OCI-LY1 (cell line): ENCODE results near the gene TUFT1.

Source experiments
- EZH2 ChIP-seq: fragments of 200-600 bp; sonication (generic), shearing (Covaris generic); IDR thresholded peaks from 2 replicates; pipeline ENCODE4 v1.8.0; 2017; ENCODE audit warnings: borderline replicate concordance, mixed run types, mild to moderate bottlenecking, antibody characterized with exemption, low read length, moderate library complexity, mixed read lengths
- TF ChIP-seq, protein P1 (sequence below): fragments of 200-600 bp; sonication (generic), shearing (Covaris generic); IDR thresholded peaks from 2 replicates; pipeline ENCODE4 v1.5.1; 2017; ENCODE audit warnings: mild to moderate bottlenecking, antibody characterized with exemption, low read length, moderate library complexity, mixed read lengths

GRCh38 chr1:151499365-151499764, 40.7 kb upstream of the TUFT1 start:
- TF ChIP-seq, protein P1, sequence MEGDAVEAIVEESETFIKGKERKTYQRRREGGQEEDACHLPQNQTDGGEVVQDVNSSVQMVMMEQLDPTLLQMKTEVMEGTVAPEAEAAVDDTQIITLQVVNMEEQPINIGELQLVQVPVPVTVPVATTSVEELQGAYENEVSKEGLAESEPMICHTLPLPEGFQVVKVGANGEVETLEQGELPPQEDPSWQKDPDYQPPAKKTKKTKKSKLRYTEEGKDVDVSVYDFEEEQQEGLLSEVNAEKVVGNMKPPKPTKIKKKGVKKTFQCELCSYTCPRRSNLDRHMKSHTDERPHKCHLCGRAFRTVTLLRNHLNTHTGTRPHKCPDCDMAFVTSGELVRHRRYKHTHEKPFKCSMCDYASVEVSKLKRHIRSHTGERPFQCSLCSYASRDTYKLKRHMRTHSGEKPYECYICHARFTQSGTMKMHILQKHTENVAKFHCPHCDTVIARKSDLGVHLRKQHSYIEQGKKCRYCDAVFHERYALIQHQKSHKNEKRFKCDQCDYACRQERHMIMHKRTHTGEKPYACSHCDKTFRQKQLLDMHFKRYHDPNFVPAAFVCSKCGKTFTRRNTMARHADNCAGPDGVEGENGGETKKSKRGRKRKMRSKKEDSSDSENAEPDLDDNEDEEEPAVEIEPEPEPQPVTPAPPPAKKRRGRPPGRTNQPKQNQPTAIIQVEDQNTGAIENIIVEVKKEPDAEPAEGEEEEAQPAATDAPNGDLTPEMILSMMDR, result no peak
- TF ChIP-seq EZH2, result no peak
